ENCODE data around the gene YTHDF1.

The YTHDF1 gene

DNA sequence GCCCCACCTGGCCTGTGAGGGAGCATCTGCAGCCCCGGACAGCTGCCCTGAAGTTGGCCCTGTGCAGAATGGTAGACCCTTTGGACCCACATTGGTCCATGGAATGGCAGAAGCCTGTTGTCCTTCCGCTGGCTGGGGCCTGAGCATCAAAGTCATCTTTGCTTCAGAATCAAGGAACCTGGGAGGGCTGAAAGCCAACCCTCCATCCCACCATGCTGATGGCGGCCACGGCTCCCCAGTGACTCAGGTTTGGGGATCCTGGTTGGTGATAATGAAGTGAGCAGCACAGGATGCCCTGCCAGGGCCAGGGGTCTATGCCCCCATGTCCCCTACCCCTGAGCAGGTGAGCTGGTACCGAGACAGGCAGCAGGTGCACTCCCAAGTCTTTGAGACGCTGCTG lies 52.8 kb downstream of the YTHDF1 start:
- H3K14ac ChIP-seq (ENCODE audit: low read length in 2 of 2): no peak overlapping the region
- no peak overlapping the region for H3K18ac ChIP-seq (ENCODE audit: low read depth in 1 of 2, low read length in 2 of 2)
- no peak overlapping the region for H2BK5ac ChIP-seq (ENCODE audit: low read depth, low read length, poor library complexity, severe bottlenecking)
- H3K4ac ChIP-seq (ENCODE audit: low read depth in 1 of 2, low read length in 2 of 2): no peak overlapping the region
- no peak overlapping the region for H3K4me2 ChIP-seq (ENCODE audit: low read length, poor library complexity, severe bottlenecking)
- H2BK12ac ChIP-seq (ENCODE audit: low read length in 2 of 2): no peak overlapping the region
- H3K27me3 ChIP-seq (ENCODE audit: control insufficient read depth in 1 of 2, insufficient read depth in 1 of 2, low read length in 2 of 2): peaks cover 31 to 66% of the 10 kb centered on the region in 2 experiments
- no peak overlapping the region for H2BK15ac ChIP-seq (ENCODE audit: low read depth, poor library complexity, severe bottlenecking)
- 78% methylated on average over 4 of the region's 6 CpGs for WGBS
- H3K79me1 ChIP-seq (replicated peaks; ENCODE audit: low read length, poor library complexity, severe bottlenecking): no peaks in the 10 kb centered on the region
- H3K9ac ChIP-seq (ENCODE audit: low read length): no peak overlapping the region
- H2BK120ac ChIP-seq (ENCODE audit: low read depth, low read length): no peak overlapping the region
- H2AK5ac ChIP-seq (ENCODE audit: low read length, severe bottlenecking): no peak overlapping the region
- H2AFZ ChIP-seq (ENCODE audit: low read depth, low read length): no peak overlapping the region
- H4K91ac ChIP-seq (ENCODE audit: low read length): no peak overlapping the region
- no peak overlapping the region for H3K27ac ChIP-seq (ENCODE audit: low read length, poor library complexity, severe bottlenecking)
- H4K8ac ChIP-seq (ENCODE audit: low read length): no peak overlapping the region
- DNase-seq: no peak
- no peaks in the 10 kb centered on the region for H3K9me3 ChIP-seq (ENCODE audit: control insufficient read depth, low read length)
- no peaks in the 10 kb centered on the region for H3K4me1 ChIP-seq (ENCODE audit: control insufficient read depth, insufficient read depth, low read depth, low read length)
- no peak overlapping the region for H3K23ac ChIP-seq (ENCODE audit: low read length in 2 of 2)
- H3K4me3 ChIP-seq (ENCODE audit: insufficient read depth in 1 of 2, low read depth in 1 of 2, low read length in 2 of 2): no peak overlapping the region
- no peaks in the 10 kb centered on the region for H3K36me3 ChIP-seq (ENCODE audit: control insufficient read depth in 1 of 2, insufficient read depth in 2 of 2, low read depth in 1 of 2, low read length in 2 of 2)

DNA sequence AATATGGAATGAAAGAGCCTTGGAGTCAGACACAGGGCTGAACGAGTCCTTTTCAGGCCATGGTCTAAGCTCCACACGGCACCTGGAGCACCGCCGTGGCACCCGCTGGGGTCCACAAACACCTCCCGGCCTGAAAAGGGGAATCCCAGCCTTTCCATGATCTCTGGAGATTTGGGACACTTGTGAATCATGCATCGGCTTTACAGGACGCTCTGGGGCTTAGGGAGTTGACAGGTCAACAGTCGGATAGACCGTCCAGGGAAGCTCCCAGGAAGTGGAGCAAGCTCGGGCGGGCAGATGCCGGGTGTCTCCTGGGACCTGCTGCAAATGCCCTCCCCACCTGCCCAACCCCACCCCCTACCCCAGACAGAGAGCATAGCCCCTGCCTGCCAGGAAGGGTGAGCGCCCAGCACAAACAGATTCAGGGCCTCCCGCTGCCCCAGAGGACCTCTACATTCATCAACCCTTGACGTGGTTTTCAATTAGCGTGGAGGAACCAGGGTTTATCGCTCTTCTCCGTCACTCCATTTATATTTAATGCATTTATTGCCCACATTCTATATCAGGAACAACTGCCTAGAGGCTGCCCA lies 53.6 kb downstream of the YTHDF1 start:
- Histone ChIP-seq H4K91ac (ENCODE audit: low read length) (no peak overlapping the region), H3K4me1 (ENCODE audit: control insufficient read depth, insufficient read depth, low read depth, low read length) (no peaks in the 10 kb centered on the region), H3K18ac (ENCODE audit: low read depth in 1 of 2, low read length in 2 of 2) (no peak overlapping the region), H3K23ac (ENCODE audit: low read length in 2 of 2) (no peak overlapping the region), H2AK5ac (ENCODE audit: low read length, severe bottlenecking) (no peak overlapping the region), H2BK5ac (ENCODE audit: low read depth, low read length, poor library complexity, severe bottlenecking) (no peak overlapping the region), H2BK12ac (ENCODE audit: low read length in 2 of 2) (no peak overlapping the region), H4K8ac (ENCODE audit: low read length) (no peak overlapping the region), H3K79me1 (replicated peaks; ENCODE audit: low read length, poor library complexity, severe bottlenecking) (no peaks in the 10 kb centered on the region), H2BK15ac (ENCODE audit: low read depth, poor library complexity, severe bottlenecking) (no peak overlapping the region), H3K4ac (ENCODE audit: low read depth in 1 of 2, low read length in 2 of 2) (no peak overlapping the region), H3K27ac (ENCODE audit: low read length, poor library complexity, severe bottlenecking) (no peak overlapping the region), H3K9me3 (ENCODE audit: control insufficient read depth, low read length) (no peaks in the 10 kb centered on the region), H3K4me3 (ENCODE audit: insufficient read depth in 1 of 2, low read depth in 1 of 2, low read length in 2 of 2) (no peak overlapping the region), H3K14ac (ENCODE audit: low read length in 2 of 2) (no peak overlapping the region), H3K4me2 (ENCODE audit: low read length, poor library complexity, severe bottlenecking) (no peak overlapping the region), H3K36me3 (ENCODE audit: control insufficient read depth in 1 of 2, insufficient read depth in 2 of 2, low read depth in 1 of 2, low read length in 2 of 2) (no peaks in the 10 kb centered on the region), H2BK120ac (ENCODE audit: low read depth, low read length) (no peak overlapping the region), H3K27me3 (ENCODE audit: control insufficient read depth in 1 of 2, insufficient read depth in 1 of 2, low read length in 2 of 2) (peaks cover 29 to 68% of the 10 kb centered on the region in 2 experiments), H2AFZ (ENCODE audit: low read depth, low read length) (no peak overlapping the region), H3K9ac (ENCODE audit: low read length) (no peak overlapping the region)
- DNase-seq: no peak
- WGBS: 92% methylated on average over 19 of the region's 19 CpGs

DNA sequence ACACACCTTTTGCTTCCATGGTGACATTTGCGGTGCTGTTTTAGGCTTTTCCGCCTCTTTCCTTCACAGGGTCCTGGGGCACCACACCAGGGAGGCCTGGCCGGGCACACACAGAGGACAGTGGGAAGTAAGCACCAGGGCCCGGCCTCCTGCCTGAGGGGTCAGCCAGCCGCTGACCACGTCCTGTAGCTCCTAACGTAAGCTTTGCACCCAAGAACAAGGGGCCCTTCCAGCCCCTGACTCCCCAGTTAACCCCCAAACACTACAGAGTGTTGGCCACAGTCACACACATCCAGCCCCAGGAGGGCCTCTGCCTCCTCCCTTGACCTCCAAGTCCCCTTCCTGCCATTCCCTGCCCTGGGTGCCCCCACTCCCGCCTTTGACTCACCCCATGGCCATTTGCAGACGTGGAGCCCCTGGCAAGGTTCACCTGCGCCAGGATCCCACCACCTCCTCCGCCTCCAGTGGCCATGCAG lies 54.7 kb downstream of the YTHDF1 start:
- Histone ChIP-seq H2AFZ (ENCODE audit: low read depth, low read length) (no peak overlapping the region), H3K36me3 (ENCODE audit: control insufficient read depth in 1 of 2, insufficient read depth in 2 of 2, low read depth in 1 of 2, low read length in 2 of 2) (no peaks in the 10 kb centered on the region), H2BK5ac (ENCODE audit: low read depth, low read length, poor library complexity, severe bottlenecking) (no peak overlapping the region), H3K4ac (ENCODE audit: low read depth in 1 of 2, low read length in 2 of 2) (no peak overlapping the region), H3K14ac (ENCODE audit: low read length in 2 of 2) (no peak overlapping the region), H2BK15ac (ENCODE audit: low read depth, poor library complexity, severe bottlenecking) (no peak overlapping the region), H2AK5ac (ENCODE audit: low read length, severe bottlenecking) (no peak overlapping the region), H3K79me1 (replicated peaks; ENCODE audit: low read length, poor library complexity, severe bottlenecking) (no peaks in the 10 kb centered on the region), H2BK12ac (ENCODE audit: low read length in 2 of 2) (no peak overlapping the region), H2BK120ac (ENCODE audit: low read depth, low read length) (no peak overlapping the region), H3K23ac (ENCODE audit: low read length in 2 of 2) (no peak overlapping the region), H3K27me3 (ENCODE audit: control insufficient read depth in 1 of 2, insufficient read depth in 1 of 2, low read length in 2 of 2) (peaks cover 29 to 67% of the 10 kb centered on the region in 2 experiments), H3K4me2 (ENCODE audit: low read length, poor library complexity, severe bottlenecking) (no peak overlapping the region), H3K4me3 (ENCODE audit: insufficient read depth in 1 of 2, low read depth in 1 of 2, low read length in 2 of 2) (no peak overlapping the region), H4K91ac (ENCODE audit: low read length) (no peak overlapping the region), H3K4me1 (ENCODE audit: control insufficient read depth, insufficient read depth, low read depth, low read length) (no peaks in the 10 kb centered on the region), H3K18ac (ENCODE audit: low read depth in 1 of 2, low read length in 2 of 2) (no peak overlapping the region), H3K9ac (ENCODE audit: low read length) (no peak overlapping the region), H3K27ac (ENCODE audit: low read length, poor library complexity, severe bottlenecking) (no peak overlapping the region), H4K8ac (ENCODE audit: low read length) (no peak overlapping the region), H3K9me3 (ENCODE audit: control insufficient read depth, low read length) (no peaks in the 10 kb centered on the region)
- 65% methylated on average over 11 of the region's 11 CpGs for WGBS
- no peak for DNase-seq

DNA sequence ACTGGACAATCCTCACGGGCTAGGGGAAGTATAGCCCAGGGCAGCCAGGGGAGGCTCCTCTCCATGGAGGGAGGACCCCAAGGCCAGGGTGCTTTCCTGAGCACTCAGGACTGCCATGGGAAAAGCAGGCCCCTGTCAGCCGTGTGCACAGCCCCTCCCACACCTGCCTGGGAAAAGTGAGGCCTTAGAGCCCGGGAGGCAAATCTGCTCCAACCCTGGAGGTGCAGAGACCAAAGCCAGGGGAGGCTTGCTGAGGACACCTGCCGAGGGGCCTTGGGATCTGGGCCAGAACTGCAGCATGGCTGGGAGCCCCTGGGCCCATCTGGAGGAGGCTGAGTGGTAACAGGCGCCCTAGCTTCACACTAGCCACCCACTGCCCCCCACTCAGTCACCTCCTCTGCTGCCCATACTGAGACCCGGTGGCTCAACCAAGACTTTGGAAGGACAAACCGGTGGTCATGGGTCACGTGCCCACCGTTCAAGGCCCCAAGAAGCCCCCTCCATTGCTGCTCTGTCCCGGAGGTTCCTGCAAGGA lies 55.2 kb downstream of the YTHDF1 start:
- H2AK5ac ChIP-seq (ENCODE audit: low read length, severe bottlenecking): no peak overlapping the region
- no peaks in the 10 kb centered on the region for H3K79me1 ChIP-seq (replicated peaks; ENCODE audit: low read length, poor library complexity, severe bottlenecking)
- no peak overlapping the region for H4K91ac ChIP-seq (ENCODE audit: low read length)
- H3K18ac ChIP-seq (ENCODE audit: low read depth in 1 of 2, low read length in 2 of 2): no peak overlapping the region
- H2AFZ ChIP-seq (ENCODE audit: low read depth, low read length): no peak overlapping the region
- no peak overlapping the region for H4K8ac ChIP-seq (ENCODE audit: low read length)
- no peak overlapping the region for H2BK15ac ChIP-seq (ENCODE audit: low read depth, poor library complexity, severe bottlenecking)
- no peak overlapping the region for H3K14ac ChIP-seq (ENCODE audit: low read length in 2 of 2)
- no peaks in the 10 kb centered on the region for H3K36me3 ChIP-seq (ENCODE audit: control insufficient read depth in 1 of 2, insufficient read depth in 2 of 2, low read depth in 1 of 2, low read length in 2 of 2)
- H2BK120ac ChIP-seq (ENCODE audit: low read depth, low read length): no peak overlapping the region
- WGBS: 72% methylated on average over 10 of the region's 10 CpGs
- DNase-seq: no peak
- no peak overlapping the region for H3K4me3 ChIP-seq (ENCODE audit: insufficient read depth in 1 of 2, low read depth in 1 of 2, low read length in 2 of 2)
- H3K23ac ChIP-seq (ENCODE audit: low read length in 2 of 2): no peak overlapping the region
- H2BK5ac ChIP-seq (ENCODE audit: low read depth, low read length, poor library complexity, severe bottlenecking): no peak overlapping the region
- H3K9ac ChIP-seq (ENCODE audit: low read length): no peak overlapping the region
- H3K27me3 ChIP-seq (ENCODE audit: control insufficient read depth in 1 of 2, insufficient read depth in 1 of 2, low read length in 2 of 2): peaks cover 34 to 72% of the 10 kb centered on the region in 2 experiments
- H3K9me3 ChIP-seq (ENCODE audit: control insufficient read depth, low read length): no peaks in the 10 kb centered on the region
- H3K4me2 ChIP-seq (ENCODE audit: low read length, poor library complexity, severe bottlenecking): no peak overlapping the region
- no peak overlapping the region for H3K27ac ChIP-seq (ENCODE audit: low read length, poor library complexity, severe bottlenecking)
- H3K4ac ChIP-seq (ENCODE audit: low read depth in 1 of 2, low read length in 2 of 2): no peak overlapping the region
- no peaks in the 10 kb centered on the region for H3K4me1 ChIP-seq (ENCODE audit: control insufficient read depth, insufficient read depth, low read depth, low read length)
- H2BK12ac ChIP-seq (ENCODE audit: low read length in 2 of 2): no peak overlapping the region

All from mesenchymal stem cell (in vitro differentiated cells and primary cell).